ENCODE data around the gene COBL.

COBL gene

DNA sequence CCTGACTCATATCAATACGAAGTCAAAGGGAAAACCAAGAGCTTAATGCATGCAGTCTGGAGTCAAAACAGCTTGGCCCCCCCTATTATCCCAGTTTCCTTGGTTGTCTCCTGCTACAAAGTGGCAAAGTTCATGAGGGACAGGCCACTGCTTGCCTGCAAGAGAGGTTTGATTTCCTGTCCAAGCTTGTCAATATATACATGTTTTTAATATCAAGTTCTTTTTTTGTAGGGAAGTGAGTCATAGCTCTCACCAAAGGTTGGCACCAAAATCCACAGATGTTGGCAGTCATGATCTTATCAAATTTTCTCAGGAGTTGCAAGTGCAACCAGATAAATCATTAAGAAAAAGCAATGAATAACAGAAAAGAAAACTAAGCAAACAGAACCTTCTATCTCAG, 176.8 kb downstream of the COBL start:
- peak in 1 of 5 experiments; percentile 85 for DNase-seq

DNA sequence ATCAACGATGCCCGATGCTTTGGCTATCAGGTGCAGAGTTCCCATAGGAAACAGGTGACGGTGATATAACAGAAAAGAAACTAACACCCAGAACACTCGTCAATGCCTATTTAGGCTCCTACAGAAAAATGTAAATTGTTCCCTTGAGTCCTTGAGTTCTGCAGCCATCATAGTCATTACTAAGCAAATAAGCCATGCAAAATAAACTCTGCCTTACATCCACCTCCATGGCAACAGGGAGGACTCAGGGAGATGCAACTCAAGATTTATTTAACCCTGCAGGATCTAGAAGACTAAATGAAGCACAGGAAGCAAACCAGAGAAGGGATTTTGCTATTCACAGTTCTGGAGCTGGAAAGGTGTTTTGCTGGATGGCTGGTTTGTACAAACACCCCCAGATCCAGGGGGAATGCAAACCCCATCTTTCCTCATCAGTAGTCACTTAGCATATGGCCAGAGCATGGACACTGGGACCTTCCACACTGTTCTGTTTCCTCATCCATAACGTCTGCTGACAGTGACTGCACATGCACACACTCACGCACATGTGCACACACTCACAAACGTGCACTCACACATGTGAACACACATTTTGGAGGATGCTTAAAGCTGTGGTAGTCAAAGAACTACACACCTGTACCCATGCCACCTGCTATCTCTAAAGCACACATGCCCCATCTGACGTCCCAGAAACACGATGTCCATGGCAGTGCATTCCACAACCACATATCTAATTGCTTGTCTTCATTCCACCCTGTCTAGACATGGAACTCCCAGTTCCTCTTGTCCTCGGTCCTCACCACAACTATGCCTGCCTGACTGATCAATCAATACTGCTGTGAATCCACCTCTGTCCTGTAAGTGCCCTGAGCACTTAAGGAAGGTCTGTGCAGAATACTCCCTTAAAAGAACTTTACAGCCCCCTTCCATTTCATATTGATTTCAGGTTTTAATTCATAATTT, 178.2 kb downstream of the COBL start:
- DNase-seq: no peak

DNA sequence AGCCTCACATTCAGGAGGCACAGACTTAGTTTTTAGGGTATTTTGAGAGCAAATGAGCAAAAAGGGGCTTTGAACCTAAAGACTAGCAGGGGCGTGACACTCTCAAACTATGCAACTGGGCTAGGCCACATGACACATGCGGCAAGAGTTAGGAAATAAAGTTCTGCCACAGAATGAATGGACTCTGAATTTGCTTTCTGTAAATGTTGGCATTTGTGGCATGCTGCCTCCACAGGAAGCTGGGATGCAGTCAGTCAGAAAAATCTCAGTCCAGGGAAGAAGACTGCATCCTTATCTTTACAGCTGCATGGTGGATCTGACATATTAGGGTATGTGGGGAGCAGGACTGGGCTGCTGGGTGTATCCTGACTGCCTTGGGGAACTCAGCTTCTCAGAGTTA, 181.0 kb downstream of the COBL start:
- DNase-seq: no peak

- DNase-seq: no peak
These were observed 182.6 kb downstream of the COBL start for GRCh38 chr7:51134013-51134441.

GRCh38 chr7:51132661-51133060, 183.9 kb downstream of the COBL start:
- DNase-seq: no peak

- DNase-seq: no peak
These were observed 186.8 kb downstream of the COBL start for GRCh38 chr7:51129527-51130472.

- no peak for DNase-seq
These were observed 187.8 kb downstream of the COBL start for GRCh38 chr7:51128545-51129435.

- no peak for DNase-seq
These were observed 189.0 kb downstream of the COBL start for GRCh38 chr7:51127618-51127904.

GRCh38 chr7:51126813-51127617, 189.6 kb downstream of the COBL start:
- DNase-seq: no peak

DNA sequence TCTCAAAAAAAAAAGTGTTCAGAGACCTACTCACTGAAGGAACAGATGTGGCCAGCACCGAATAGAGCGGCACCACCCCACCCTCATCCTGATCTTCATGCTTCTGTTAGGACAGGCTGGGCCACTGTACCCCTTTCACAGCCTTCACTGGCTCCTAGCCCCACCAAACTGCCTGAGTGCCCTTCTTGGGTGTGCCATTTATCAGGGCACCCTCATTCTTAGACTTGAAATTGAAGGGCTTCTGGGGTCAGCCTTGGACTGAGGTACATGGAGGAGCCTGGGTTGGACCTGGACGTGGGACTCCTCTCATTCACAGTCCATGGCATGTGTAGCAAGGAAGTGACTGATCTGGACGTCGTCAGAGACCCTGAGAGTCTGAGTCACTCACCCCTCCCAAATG, 190.3 kb downstream of the COBL start:
- no peak for DNase-seq

GRCh38 chr7:51124321-51124720, 192.3 kb downstream of the COBL start:
- DNase-seq: no peak

- DNase-seq: peak in 2 of 5 experiments; percentile 61 to 98
These were observed 193.1 kb downstream of the COBL start for GRCh38 chr7:51123322-51124019.

DNA sequence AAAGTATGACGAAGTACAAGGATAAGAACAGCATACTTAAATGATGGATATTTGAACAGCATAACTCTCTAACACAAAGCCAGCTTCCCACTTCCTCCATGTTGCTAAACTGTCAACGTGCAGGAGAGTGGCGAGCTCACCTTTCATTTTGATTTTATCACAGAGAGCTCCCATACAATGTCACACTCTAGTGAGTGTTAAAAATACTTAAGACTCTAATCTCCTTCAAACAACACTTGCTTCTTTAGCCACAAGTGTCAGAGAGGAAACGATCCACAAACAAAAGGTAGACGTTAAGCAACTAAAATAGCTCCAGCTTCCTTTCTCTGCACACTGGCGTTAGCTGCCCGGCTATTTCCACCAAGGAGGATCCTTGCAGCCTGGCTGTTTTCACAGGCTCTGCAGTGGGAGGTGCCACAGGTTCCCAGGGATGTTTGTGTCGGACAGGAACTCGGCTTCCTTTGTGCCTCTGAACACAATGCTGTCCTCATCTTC, 194.6 kb downstream of the COBL start:
- peak in 1 of 5 experiments; percentile 78 for DNase-seq

DNA sequence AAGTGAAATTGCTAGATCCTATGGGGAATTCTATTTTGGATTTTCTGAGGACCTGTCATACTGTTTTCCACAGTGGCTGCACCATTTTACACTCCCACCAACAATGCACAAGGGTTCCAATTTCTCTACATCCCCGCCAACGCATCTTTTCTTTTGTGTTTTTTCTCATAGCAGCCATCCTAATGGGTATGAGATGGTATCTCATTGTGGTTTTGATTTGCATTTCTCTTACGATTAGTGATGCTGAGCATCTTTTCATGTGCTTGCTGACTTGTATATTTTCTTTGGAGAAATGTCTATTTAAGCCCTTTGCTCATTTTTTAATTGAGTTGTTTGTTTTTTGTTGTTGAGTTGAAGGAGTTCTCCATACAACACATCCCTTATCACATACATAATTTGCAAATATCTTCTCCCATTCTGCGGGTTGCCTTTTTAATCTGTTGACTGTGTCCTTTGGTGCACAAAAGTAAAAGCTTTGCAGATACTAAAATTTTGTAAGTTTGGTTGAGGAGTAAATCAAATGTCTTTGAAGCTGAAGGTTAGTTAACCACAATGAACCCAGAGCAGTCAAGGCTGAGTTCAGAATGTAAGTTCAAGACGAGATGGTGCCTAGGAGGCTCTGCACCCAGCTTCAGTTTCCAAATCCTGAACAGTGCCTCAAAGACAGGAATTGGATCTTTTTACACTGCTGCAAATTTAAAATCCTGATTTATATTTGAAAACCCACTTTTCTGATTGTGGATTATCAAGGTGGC, 195.4 kb downstream of the COBL start:
- DNase-seq: peak in 1 of 5 experiments; percentile 80

DNA sequence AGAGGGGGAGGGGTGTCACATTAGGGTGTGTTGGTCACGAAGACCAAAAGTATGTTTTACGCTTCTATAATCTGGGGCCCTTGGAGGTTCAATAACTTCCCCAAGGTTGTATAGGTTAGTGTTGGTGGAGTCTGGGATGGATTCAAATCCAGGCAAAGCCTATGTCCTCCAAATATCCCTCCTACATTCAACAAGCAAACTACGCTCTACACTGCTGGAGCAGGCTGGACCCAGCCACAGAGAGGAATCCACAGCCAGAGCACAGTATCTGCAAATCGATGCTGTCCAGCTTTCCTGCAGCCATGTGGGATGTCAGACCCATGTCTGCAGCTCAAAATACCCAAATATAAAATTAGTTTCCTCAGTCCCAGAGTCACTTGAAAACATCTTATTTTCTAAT, 198.0 kb downstream of the COBL start:
- DNase-seq: no peak

DNA sequence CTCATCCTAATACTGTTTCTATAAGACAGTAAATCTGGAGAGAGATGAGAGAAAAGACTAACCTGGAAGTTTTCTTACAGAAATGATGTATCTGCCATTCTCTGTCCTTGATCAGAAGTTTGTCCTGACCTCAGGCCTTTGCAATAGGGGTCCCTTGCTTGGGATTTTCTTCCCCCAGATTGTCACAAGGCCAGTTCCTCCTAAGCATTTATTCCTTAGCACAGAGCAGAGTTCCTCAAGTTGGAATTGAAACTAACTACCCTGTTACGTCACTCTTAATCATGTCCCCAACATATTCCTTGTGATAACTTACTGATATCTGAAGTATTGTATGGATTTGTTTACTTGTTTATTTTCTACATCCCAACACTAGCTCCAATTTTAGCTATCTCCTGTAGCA, 202.1 kb downstream of the COBL start:
- DNase-seq: no peak

- DNase-seq: no peak
These were observed 202.6 kb downstream of the COBL start for GRCh38 chr7:51113962-51114361.

DNA sequence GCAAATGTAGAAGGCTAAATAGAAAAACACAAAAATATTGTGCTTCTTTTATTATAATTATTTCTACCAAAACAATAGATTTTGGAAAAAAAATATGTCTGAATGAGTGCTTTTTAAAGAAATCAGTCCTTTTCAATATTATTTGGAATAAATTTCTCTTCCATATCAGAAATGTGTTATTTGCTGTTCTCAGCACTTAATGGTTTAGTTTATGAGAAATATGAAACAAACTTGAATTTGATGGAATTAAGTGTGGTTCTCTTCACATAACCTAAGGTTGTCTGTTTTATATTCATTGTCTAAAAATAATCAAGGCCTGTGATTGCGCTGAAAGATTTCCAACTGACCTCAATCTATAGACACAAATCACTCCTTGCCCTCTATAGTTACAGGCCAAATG, 203.0 kb downstream of the COBL start:
- no peak for DNase-seq

DNA sequence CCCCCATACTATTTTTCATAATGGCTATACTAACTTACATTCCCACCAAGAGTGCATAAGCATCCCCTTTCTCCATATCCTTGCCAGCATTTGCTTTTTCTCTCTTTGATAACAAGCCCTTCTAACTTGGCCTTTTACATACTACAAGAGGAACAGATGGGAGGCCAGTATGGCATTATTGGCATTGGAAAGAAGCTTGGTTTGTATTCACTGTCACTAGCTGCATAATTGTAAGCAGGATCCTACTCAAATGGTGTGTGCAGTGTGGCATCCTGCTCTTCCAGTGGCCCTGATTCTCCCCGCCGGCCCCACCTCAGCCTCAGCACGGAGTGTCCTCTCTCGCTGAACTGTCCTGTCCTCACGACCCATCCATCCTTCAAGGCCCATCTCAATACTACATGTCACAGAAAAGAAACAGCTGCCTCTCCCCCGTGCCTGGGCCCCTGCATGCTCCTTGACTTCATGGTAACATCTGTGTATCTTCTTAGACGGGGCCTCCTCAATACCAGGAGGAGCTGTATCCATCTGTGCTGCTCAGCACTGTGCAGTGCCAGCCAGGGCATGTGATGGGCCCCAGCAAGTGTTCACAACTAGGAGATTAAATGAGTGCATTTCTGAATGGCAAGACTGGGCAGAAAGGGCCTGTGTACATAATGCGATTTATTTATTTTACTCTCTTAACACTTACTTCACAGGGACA, 205.2 kb downstream of the COBL start:
- DNase-seq: no peak

Measured in T-helper 2 cell (primary cell).